NT2/D1 (cell line): ENCODE measurements around the gene SDCCAG8.

Experiments used
- SUZ12 ChIP-seq: IDR thresholded peaks from 2 replicates; pipeline ENCODE4 v1.6.1; 2011; ENCODE audit not compliant: insufficient read length, insufficient read depth; ENCODE audit errors: extremely low read depth
- YY1 ChIP-seq: IDR thresholded peaks from 2 replicates; pipeline ENCODE4 v1.6.1; 2011; ENCODE audit not compliant: insufficient read length, insufficient read depth

GRCh38 chr1:243462929-243463697 is 207.3 kb downstream of the SDCCAG8 start:
- TF ChIP-seq YY1 (no peak), SUZ12 (no peak)
